GM18498 (cell line): Measurements from ENCODE around the gene CDH4.

Source experiments
- ATAC-seq: cut with Tn5 transposase; IDR thresholded peaks from one replicate; pipeline ENCODE4 v1.9.1; 2021; ENCODE audit warnings: mild to moderate bottlenecking, moderate library complexity; ENCODE audit not compliant: unreplicated experiment

CDH4 gene

GRCh38 chr20:61543931-61544745 lies 292.1 kb downstream of the CDH4 start:
- no peak for ATAC-seq

DNA sequence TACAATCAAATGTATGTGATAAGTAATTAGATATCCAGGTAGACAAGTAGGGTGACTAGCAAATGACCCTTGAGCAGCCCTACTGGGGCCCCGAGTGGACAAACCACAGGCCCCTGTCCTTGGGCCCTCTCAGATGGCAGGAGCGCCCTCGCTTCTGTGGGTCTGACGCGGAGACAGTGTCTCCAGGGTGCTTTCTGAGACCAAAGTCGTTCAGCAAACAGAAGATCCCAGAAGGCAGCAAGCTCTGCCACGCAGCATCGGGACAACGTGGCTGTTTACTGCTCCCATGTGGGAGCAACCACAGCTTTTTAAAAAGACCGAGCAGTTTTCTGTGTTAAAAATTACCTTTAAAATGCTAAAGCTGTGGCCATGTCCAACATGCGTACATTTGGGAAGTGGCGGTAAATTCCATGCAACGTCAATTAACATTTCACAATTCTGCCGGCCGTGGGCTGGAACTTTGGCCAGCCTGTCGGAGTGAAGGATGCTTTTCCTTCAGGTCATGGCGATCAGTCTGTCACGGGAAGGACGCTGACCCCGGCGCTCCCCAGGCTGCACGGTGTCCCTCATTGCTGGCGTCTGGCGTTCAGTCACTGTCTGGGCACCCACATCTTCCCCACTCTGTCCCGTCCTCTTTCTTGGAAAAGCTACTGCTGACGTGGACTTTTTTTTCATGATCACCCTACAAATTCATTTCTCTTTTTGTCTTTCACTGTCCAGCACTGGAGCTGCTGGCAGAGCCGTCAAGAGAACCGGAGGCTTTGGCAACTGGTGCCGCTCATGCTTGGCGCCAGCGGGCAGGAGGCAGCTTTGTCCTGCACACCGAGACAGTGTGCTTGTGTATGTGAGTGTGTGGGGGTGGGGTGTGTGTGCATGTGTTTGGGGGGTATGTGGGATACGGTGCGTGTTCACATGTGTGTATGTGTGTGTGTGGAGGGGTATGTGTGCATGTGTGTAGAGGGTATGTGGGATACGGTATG lies 293.1 kb downstream of the CDH4 start:
- ATAC-seq, result no peak

DNA sequence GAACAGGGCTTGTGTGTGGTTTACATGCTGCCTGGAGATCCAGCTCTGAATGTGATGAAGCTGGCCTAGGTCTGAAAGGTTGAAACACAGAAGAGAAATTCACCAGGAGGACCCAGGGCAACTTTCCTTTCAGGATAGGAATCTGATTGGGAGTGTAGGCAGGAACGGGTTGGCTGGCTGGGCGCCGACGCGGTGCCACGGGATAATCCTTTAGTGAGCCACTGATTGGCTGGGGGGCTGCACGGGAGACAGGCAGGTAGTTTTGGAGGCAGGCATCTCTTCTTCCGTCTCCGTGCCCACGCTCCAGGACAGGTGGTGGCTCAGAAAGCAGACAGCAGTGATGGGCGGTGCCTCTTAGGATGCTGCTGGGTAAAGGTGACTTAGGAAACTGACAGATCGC lies 294.6 kb downstream of the CDH4 start:
- no peak for ATAC-seq

- ATAC-seq, result no peak
These were observed 296.0 kb downstream of the CDH4 start for GRCh38 chr20:61548069-61548468.

DNA sequence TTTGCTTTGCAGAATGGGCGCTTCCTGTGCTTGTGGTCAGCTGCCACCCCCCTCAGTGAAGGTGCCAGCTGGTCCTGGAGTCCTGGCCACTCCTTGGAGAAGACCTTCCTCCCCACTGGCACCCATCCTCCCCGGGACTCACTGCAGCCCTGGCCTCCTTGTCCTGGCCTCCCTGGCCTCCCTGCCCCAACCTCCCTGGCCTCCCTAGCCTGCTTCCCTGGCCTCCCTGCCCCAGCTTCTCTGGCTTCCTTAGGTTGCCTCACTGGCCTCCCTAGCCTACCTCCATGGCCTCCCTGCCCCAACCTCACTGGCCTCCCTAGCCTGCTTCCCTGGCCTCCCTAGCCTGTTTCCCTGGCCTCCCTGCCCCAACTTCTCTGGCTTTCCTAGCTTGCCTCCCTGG lies 297.8 kb downstream of the CDH4 start:
- no peak for ATAC-seq

- no peak for ATAC-seq
These were observed 299.3 kb downstream of the CDH4 start for GRCh38 chr20:61551401-61551800.

DNA sequence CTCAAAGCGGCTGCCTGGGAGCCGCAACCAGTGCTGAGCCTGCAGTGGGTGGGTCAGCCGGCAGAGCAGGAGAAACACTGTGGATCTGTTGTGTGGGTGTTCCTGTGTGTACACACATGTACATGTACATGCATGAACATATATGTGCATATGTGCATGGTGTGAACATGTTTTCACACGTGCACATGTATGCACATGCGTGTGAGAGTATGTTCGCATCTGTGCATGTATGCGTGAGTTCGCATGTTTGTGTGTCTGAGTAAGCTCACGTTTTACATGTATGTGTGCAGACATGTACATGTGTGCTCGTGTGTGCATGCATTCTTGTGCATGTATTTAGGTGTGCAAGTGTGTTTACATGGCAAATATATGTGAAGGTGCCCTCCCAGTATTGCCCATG lies 302.6 kb downstream of the CDH4 start:
- ATAC-seq, result no peak

DNA sequence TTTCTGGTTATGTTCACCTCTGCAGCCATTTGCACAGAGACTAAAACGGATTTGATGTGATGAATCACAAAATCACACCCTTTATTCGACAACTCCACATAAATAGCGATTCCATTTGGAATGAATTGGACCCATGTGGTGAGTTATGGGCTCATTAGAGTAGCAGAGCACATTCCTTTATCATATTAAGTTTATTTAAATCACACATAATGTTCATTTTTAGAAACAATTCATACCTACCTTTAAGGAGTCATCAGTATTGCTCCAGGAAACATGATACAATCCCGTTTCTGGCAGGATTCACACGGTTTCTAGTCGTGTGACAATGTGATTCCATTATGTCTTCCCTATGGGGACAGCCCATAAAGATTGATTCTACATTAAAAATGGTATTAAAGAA lies 303.5 kb downstream of the CDH4 start:
- no peak for ATAC-seq

DNA sequence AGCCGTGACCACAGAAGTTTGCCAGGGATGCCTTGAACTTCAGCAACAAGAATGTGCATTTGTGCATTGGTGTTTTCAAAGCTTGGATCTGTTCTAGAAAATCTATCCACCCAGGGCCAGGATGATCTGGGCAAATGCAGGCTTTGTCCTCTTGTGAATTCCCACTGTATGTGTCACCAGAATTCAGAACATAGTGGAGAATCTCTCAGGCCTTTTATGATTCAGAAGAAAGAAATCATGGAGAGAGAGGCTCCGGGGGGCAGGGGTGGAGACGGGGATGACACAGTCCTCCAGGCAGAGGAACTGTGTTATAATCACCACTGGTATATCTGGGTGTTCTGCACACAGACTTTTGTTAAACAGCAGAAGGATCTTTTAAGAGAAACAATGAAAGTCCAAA lies 304.1 kb downstream of the CDH4 start:
- no peak for ATAC-seq

DNA sequence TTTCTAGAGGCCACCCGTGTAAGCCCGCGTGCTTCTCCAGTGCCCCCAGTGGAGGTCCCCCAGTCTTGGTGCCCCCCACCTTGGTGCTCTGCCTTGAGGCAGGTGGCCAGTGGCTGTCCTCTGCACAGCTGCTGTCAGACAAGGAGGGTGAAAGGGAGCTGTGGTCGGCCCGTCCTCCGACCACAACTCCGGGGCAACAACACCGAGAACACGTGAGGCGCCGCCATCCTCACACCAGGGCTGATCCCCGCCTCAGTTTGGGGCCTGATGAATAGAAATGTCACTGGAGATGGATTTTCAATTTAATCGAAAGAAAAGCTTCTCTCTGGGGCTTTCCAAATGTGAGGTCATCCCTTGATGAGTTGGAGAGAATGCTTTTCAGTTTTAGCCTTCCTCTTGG lies 304.6 kb downstream of the CDH4 start:
- no peak for ATAC-seq

- no peak for ATAC-seq
These were observed 305.6 kb downstream of the CDH4 start for GRCh38 chr20:61557621-61558020.

GRCh38 chr20:61558726-61559125 lies 306.7 kb downstream of the CDH4 start:
- no peak for ATAC-seq

- no peak for ATAC-seq
These were observed 307.8 kb downstream of the CDH4 start for GRCh38 chr20:61559706-61560315.

GRCh38 chr20:61560361-61560853 lies 308.3 kb downstream of the CDH4 start:
- no peak for ATAC-seq

GRCh38 chr20:61561111-61561830 lies 309.2 kb downstream of the CDH4 start:
- no peak for ATAC-seq

- ATAC-seq, result no peak
These were observed 310.4 kb downstream of the CDH4 start for GRCh38 chr20:61562491-61562890.

GRCh38 chr20:61562897-61563504 lies 310.9 kb downstream of the CDH4 start:
- no peak for ATAC-seq

GRCh38 chr20:61564628-61565027 lies 312.6 kb downstream of the CDH4 start:
- ATAC-seq, result no peak

DNA sequence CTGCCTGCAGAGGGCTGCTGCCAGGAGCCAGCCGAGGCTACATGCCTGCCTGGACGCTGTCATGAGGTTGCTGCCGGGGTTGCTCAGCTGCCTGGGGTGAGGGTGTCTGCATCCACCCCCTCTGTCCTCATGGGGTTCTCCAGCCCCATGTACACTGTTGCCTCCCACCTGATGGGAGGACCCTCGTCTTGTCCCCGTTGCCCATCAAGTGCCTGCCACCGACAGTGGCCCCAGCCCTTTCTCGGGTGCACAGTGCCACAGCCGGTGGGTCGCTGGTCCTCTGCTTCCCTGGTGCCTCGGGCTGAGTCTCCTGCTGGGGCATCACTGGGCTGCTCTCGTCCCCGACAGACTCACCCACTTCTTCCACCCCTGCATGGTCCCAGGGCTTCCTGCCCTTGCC lies 313.7 kb downstream of the CDH4 start:
- no peak for ATAC-seq

- ATAC-seq, result no peak
These were observed 314.6 kb downstream of the CDH4 start for GRCh38 chr20:61566691-61567090.
